OCI-LY7 (cell line): ENCODE measurements around the gene PIP4K2A.
"Not testable (repeated sequence)": the region's sequence is repeated elsewhere in the genome, so short reads cannot be mapped to it uniquely, and the experiment has no call there.

Experiments
- EZH2phosphoT487 ChIP-seq: fragments of 200-600 bp; sonication (generic); IDR thresholded peaks from 2 replicates; pipeline ENCODE4 v1.6.1; 2018; ENCODE audit warnings: low read depth, borderline replicate concordance, mild to moderate bottlenecking, mixed run types, antibody characterized with exemption, low read length, moderate library complexity, mixed read lengths
- TF ChIP-seq, protein P1 (sequence below): fragments of 200-600 bp; sonication (generic); conservative IDR thresholded peaks from 2 replicates; pipeline ENCODE4 v1.5.1; 2014; ENCODE audit warnings: mild to moderate bottlenecking, antibody characterized with exemption, low read length, moderate library complexity, mixed read lengths

DNA sequence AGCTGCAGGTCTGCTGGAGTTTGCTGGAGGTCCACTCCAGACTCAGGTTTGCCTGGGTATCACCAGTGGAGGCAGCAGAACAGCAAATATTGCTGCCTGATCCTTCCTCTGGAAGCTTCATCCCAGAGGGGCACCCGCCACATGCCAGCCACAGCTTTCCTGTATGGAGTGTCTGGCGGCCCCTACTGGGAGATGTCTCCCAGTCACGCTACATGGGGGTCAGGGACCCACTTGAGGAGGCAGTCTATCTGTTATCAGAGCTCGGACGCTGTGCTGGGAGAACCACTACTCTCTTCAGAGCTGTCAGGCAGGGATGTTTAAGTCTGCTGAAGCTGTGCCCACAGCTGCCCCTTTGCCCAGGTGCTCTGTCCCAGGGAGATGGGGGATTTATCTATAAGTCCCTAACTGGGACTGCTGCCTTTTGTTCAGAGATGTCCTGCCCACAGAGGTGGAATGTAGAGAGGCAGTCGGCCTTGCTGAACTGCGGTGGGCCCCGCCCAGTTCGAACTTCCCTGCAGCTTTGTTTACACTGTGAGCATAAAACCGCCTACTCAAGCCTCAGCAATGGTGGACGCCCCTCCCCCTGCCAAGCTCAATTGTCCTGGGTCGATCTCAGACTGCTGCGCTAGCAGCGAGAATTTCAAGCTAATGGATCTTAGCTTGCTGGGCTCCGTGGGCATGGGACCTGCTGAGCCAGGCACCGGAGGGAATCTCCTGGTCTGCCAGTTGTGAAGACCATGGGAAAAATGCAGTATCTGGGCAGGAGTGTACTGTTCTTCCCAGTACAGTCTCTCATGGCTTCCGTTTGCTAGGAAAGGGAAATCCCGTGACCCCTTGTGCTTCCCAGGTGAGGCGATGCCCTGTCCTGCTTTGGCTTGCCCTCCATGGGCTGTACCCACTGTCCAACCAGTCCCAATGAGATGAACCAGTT is 200.6 kb downstream of the PIP4K2A start:
- TF ChIP-seq EZH2phosphoT487: not testable (repeated sequence)
- TF ChIP-seq, protein P1, sequence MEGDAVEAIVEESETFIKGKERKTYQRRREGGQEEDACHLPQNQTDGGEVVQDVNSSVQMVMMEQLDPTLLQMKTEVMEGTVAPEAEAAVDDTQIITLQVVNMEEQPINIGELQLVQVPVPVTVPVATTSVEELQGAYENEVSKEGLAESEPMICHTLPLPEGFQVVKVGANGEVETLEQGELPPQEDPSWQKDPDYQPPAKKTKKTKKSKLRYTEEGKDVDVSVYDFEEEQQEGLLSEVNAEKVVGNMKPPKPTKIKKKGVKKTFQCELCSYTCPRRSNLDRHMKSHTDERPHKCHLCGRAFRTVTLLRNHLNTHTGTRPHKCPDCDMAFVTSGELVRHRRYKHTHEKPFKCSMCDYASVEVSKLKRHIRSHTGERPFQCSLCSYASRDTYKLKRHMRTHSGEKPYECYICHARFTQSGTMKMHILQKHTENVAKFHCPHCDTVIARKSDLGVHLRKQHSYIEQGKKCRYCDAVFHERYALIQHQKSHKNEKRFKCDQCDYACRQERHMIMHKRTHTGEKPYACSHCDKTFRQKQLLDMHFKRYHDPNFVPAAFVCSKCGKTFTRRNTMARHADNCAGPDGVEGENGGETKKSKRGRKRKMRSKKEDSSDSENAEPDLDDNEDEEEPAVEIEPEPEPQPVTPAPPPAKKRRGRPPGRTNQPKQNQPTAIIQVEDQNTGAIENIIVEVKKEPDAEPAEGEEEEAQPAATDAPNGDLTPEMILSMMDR: not testable (repeated sequence)
